SIG-M5 treated with dmso at 0.1 percent for 504 hours (cell line): Measurements from ENCODE around the gene MYBPC3.

Experiments
- DNase-seq: peaks from one replicate; lab custom pipeline; 2025; ENCODE audit not compliant: unreplicated experiment; lab: John Stamatoyannopoulos, UW

MYBPC3 gene

DNA sequence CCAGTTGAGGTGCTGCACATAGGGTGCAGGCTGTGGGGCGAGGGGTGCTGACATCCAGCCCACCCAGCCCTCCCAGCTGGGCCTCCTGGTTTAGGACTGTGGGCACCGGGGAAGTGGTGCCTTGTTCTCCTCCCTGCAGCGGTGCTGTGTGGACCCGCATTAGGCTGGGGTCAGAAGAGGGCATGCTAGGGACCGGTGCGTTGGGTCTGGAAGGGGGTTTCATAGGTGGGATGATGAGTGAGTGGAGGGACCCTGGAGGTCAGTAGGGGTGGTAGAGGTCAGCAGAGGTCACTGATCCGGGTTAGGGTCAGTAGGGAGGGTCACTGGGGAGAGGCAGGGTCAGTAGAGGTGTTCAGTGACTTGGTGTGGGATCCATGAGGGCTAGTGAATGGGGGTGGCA, 6.7 kb upstream of the MYBPC3 start:
- DNase-seq = no peak

DNA sequence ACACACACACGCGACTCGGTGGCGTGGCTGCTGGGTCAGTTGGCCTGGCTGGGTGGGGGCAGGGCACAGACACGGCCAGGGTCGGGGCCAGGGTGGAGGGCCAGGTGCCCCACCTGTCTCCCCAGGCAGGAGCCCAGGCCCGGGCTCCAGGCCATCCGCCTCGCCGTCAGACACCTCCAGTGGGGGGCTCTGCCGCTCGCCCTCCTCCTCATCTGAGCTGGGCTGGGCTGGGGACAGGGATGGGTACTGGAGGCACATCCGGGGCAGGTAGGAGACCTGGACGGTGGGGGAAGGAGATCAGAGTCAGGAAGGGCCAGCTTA, 6.2 kb upstream of the MYBPC3 start:
- DNase-seq = no peak

DNA sequence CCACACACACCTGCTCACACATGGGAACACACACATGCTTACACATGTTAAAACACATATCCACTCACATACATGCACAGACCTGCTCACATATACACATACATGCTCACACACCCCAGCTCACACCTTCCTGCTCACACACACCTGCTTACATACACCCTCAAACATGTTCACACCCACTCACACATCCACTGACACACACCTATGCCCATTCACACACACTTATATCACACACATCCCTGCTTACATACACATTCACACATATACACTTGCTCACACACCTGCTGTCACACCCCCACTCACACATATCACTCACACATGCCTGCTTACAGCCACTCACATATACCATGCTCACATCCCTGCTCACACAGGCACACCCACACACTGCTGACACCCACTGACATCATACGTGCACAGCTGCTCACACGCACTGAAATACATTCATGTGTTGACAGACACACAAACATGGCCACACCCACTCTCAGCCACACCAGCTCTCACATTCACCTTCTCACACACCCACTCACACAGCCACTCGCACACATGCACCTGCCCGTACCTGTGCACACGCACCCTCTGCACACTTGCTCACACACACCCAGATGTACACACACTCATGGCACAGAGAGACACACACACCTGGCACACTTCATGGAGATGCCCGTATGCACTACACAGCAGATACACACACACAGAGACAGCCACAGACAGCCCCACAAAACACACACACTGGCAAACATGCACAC, 5.7 kb upstream of the MYBPC3 start:
- DNase-seq = no peak

DNA sequence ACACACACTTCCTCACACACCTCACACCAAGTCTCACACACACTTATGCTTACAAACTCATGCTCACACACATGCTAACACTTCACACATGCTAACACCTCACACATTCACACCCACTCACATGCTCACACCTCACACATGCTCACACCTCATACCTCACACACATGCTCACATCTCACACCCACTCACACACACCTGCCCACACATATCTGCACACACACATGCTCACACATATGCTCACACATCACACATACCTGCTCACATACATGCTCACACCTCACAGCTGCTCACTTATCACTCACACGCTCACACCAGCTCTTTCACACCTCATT, 4.5 kb upstream of the MYBPC3 start:
- no peak for DNase-seq

DNA sequence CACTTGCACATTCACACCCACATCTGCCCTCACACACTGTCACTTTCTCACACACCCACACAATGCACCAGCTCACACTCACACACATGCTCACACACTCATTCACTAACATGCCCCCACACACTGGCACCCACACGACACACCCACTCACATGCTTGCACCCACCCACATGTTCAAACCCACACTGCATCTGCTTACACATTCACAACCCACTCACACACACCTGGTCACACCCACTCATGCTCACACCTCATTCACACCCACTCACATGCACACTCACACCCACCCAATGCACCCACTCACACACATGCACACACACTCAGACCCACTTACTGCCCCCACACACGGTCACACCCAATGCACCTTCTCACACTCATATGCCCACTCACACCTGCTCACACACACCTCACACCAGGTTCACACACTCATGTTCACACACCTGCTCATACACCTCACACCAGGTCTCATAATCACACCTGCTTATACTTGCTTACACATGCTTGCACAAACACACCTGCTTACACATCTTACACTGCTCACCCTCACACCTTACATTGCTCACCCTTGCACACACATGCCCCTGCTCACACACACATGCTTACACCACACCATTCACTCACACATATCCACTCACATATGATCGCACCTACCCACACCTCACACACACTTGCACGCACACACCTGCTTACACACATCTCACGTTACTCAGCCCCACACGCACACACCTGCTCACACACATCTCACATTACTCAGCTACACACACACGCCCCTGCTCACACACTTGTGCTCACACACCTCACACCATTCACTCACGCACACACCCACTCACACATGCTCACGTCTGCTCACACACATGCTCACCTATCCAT, 3.9 kb upstream of the MYBPC3 start:
- DNase-seq = no peak

DNA sequence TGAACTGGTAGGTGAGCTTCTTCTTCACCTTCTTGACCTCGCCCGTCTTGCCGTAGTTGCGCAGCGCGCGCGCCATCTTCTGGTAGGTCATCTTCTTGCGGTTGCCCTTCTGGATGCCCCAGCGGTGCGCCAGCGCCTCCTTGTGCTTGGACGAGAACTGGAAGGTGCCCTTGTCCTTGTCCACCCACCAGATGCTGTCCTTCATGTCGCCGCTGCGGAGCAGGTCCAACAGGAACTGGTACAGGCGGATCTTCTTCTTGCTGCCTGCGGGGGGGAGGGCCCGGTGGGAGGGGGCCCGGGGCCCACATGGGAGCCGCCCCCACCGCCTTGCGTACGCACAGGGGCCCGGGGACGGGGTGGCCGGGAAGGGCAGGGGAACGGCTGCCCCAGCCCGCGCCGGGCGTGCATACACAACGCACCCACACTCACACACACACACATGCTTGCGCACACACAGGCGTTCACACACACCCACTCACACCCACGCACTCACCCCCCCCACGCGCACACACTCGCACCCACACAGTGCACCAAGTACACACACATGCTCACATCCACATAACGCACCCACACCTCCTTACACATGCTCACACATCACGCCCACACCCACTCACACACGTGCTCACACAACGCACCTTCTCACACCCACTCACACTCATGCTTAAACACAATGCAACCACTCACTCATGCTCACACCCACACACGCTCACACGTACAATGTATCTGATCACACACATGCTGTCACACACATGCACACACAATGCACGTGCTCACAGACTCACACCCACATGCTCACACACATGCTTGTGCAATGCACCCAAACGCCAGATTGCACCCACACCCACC, 3.0 kb upstream of the MYBPC3 start:
- DNase-seq = peak; percentile 71

DNA sequence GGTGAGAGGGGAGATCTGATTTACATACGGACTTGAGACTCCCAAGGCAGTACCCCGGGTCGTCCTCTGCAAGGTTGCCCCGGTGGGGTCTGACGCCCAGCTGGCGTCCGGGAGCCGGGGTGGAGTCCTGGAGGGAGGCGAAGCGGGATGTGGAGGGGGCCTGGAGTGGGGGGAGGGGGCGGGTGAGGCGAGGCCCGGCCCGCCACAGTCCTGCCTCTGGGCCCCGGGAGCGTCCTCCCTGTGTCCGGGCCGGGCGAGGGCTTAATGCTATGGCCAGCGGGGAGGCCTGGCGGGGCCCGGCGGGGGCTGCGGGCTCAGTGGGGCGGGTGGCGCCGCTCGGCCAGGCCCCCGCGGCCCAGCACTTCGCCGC, 2.4 kb upstream of the MYBPC3 start:
- DNase-seq = no peak

DNA sequence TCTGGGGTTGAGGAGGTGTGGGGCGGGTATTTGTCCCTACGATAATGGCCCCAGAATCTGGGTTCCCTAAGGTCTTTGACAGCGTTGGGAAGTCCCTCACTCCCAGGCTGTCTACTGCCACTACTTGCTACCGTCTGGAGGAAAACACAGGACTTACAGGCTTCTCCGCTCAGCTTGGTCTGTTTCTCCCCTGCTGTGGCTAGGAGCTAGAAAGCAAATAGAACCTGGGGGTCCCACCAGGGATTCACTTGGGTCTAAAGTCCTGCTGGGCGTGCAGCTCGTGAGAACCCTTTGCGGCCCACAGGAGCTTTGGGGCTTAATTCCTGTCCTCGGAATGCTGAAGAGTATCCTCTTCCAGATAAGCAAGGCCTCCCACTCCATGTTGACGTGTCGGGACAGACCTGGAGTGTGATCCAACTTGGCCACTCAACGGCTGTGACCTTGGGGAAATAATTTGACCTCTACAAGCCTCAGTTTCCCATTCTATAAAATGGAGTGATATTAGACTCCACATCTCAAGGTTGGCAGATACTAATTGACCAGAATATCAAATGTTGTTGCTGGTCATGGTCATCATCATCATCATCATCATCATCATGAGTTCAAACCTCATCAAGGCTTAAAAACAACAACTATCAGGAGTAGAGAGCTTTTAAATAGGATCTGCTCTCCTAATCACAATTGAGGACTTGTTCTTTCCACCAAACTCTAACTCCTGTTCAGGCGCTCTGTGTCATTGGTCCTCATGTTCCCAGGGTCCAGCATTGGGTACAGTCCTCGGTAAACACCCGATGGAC, 1.7 kb upstream of the MYBPC3 start:
- no peak for DNase-seq

DNA sequence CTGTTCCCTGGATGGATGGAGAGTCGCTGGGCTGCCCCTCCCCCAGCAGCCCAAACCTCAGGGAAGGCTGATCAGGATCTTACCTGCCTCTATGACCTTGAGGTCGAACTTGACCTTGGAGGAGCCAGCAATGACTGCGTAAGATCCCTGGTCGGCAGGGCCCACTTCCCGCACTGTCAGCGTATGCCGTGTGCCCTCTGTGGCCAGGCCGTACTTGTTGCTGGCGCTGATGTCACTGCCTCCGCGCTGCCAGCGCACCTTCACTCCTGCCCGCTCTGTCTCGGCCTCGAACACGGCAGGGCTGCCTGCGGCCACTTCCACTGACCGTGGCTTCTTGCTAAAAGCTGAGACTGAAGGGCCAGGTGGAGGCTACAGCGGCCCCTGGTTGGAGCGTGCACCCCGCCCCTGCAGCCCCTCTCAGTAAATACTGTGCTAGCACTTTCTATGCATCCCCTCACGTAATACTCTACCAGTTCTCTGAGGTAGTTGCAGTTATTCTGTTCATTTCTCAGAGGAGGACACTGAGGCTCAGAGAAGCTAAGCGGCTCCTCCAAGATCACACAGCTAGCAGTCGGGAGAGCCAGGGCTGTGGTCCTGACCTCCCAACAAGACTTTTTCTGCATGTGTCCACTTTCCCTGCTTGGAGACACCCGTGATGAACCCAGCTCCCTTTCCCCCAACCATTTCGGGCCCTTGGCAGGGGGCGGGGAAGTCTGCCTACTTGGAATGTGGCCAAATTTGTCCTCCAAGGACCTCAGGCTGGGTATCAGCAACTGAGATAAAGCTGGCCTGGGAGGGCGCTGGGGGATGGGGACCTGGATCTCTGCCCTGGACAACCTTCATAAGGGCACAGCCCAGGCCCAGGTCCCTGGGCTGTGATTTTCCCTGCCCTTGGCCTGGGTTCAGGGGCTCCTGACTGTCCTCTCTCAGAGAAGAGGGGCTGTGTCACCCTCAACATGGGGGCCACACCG, 1.1 kb downstream of the MYBPC3 start:
- DNase-seq = no peak

DNA sequence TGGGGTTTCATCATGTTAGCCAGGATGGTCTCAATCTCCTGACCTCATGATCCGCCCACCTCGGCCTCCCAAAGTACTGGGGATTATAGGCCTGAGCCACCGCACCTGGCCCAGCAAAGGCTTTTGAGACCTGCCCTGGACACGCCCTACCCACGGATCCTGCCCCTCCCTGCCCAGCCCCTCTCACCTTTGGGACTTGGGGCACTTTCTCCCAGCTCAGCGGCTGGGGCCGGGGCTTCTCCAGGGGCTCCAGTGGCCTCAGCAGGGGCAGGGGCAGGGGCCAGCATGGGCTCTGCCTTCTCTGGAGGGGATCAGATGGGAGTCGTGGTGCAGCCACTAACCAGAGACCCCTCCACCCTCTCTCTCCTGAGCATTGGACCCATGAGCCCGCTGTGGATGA, 2.2 kb downstream of the MYBPC3 start:
- DNase-seq = no peak

DNA sequence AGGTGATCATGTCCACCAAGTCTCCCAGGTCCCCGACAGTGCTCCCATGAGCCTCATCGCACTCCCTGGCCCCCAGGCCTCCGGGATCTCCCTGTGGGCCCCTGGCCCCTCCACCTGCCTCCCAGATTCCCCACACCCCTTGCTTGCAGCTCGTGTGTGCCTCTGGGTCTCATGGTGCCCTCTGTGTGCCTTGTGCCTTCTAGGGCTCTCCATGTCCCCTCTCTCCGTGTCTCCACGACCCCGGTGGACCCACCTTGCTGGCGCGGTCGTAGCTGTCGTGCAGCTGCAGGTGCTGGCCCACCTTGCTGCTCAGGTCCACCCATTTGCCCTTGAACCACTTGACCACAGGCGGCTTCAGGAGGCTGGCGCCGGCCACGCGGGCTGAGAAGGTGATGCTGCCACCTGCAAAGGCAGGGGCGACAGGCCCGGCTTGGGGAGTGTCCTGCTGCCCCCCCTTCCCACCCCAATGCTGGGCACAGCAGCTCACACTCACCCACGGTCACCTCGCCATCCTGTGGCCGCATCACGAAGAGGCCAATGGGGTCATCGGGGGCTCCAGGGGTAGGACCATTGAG, 2.9 kb downstream of the MYBPC3 start:
- DNase-seq = no peak

DNA sequence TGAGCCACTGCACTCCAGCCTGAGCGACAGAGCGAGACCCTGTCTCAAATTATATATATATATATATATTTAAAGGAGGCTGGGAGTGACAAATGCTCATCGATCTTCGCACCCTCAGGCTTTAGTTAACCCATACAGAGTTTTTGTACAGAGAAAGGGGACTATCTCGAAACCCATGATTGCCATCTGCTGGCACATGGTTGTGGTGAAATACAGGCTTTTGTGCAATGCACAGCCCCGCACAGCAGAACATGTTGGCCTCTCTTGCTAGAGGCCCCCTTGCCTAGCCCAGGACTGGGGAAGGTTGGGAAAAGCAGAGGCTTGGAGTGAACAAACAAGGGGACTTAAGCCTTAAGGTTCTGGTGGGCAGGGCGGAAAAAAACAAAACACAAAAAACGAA, 3.6 kb downstream of the MYBPC3 start:
- peak; percentile 54 for DNase-seq

DNA sequence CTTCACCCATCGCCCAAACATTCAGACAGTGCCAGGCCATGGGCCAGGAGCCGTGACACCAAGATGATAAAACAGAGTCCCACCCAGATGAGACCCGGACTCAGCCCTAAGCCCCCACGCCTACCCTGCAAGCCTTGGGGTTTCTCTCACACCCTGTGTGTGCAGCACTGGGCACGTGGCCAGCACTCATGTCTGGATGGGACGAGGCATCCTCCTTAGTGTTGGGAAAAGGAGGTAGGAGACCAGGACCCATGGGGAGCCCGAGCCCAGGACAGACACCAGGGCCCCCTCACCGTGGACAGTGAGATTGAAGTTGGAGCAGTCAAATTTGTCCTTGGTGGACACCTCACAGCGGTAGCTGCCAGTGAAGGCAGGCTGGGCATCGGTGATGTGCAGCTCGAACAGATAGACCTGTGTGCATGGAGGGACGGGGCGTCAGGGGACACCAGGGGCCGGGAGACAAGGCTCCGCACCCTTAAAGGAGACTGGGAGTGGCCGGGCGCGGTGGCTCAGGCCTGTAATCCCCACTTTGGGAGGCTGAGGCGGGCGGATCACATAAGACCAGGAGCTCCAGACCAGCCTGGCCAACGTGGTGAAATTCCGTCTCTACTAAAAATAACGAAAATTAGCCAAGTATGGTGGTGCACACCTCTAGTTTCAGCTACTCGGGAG, 4.2 kb downstream of the MYBPC3 start:
- no peak for DNase-seq

DNA sequence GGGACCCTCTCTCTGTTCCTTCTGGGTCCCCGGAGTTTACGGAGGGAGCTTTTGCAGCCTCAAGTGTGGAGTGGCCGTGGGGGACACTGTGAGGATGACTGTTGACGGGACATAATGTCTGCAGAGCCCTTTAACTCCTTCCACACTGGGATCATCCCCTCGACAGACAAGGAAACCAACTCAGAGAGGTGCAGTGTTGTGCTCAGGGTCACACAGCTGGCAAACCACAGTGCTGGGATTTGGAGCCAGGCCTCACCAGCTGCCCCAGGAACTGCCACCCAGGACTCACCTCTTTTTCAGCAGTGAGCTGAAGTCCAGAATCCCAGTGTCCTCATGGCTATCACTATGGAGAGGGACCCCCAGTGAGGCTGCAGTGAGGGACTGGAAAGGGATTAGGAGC, 5.4 kb downstream of the MYBPC3 start:
- DNase-seq = no peak

DNA sequence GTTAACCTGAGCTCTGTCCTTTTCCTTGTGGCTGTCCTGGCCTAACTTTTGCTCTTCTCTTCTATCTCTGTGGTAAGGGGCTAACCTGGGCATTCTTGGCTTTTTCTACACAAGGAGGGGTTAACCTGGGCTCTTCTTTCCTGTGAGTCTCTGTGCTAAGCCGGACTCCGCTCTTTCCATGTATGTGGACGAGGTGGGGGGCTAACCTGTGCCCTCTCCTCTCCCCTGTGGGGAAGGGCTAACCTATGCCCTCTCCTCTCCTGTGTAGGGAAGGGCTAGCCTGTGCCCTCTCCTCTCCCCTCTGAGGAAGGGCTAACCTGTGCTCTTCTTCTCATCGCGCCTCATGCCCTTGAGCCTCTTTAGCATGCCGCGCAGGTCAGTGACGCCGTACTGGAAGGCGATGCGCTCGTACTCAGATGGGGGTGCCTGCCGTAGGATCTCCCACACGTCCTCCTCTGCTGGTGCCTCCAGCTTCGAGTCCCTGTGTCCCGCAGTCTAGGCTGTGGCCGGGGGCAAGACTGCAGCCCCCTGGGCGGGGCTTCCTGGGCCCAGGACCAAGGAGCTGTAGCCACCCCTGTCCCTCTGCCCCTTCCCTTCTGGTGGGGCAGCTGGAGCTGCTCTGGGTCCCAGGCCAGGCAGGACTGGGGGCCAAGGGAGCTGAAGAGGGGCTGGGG, 6.5 kb downstream of the MYBPC3 start:
- DNase-seq = no peak

DNA sequence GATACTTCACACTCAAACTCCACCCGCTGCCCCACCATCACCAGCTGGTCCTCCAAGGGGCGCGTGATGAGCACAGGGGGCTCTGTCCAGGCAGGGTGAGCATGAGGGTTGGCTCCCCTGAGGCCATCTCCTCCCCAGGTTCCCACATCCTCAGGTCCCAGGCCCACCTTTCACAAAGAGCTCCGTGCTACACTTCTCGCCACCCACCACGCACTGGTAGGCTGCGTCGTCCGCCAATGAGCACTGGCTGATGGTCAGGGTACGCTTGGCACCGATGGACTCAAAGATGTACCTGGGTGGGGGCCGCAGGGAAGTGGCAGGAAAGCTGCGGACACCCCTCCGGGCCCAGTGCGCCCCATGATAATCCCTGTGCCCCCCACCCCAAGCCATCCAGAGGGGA, 9.6 kb downstream of the MYBPC3 start:
- no peak for DNase-seq

DNA sequence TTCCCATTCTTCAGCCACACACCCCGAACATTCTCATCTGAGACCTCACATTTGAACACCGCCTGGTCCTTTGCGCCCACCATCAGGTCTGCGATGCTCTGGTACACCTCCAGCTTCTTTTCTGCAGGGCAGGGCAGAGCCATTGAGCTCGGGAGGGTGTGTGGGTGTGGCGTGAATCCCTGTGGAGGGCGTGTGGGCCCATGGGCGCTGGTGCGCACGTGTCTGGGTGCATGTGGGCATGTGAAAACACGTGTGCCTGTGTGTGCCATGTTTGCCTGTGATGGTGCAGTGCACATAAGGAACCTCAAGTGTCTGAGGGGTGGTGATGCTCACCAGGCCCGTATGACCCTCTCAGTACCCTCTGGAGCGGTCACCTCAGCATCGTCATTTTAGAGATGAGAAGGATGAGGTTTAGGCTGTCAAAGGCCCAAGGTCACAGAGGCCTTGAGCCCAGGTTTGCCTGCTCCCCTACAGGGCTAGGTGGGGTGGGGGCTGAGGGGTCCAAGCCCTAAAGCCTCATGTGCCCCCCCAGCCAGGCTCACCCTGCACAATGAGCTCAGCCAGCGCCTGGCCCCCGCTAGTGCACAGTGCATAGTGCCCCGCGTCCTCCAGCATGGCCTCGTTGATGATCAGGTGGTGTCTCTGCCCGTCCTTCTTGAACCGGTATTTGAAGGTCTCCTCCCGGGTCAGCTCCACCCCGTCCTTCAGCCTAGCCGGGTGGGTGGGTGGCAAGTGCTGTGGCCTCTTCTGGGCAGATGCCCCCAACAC, 10.3 kb downstream of the MYBPC3 start:
- no peak for DNase-seq
